Activated CD4-positive, alpha-beta T cell treated with anti-CD3 and anti-CD28 coated beads for 48 hours (primary cell): ENCODE results near the gene CHST8.

Source experiments
- DNase-seq: peaks from one replicate; pipeline ENCODE4 v3.0.0-alpha.2; 2020

Gene CHST8

GRCh38 chr19:33799476-33799875, 177.7 kb downstream of the CHST8 start:
- DNase-seq = no peak

- DNase-seq = no peak
Measured at GRCh38 chr19:33800012-33800680, 178.4 kb downstream of the CHST8 start.

DNA sequence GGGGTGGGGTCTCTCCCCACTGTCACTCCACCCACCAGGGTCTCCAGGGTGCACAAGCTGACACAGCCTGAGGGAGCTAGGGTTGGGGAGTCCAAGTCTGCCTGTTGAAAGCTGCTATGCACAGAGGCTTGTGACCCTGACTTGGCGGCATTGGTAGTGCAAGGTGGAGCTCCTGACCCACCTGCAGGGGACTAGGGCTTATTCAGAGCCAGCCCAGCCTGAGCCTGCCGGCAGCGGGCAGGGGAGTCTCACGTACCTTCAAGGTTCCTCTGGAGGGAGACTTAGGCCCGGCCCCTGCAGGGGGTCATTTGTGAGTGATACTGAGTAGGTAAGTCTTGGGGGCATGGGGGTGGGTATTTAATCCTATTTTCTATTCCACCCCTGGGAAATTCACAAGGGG, 179.7 kb downstream of the CHST8 start:
- no peak for DNase-seq

- no peak for DNase-seq
Measured at GRCh38 chr19:33802001-33802400, 180.2 kb downstream of the CHST8 start.

DNA sequence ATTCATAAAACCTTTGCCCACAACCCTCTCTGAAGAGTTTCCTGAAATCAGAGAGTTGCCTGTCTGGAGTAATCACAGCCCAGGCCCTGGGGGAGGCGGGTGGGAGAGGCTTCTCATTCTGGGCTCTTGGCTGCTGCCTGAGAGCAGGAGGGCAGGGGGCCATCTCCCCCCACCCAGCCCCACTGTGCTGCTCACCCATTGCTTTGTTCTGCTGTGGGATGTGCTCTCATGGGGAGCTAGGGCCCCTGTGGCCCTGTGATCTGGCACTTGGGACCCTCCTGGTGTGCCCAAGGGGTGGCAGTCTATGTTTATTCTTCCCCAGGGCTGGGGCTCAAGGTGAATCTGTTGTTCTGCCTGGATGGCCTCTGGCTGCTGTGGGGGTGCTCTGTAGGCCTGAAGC, 181.0 kb downstream of the CHST8 start:
- no peak for DNase-seq

DNA sequence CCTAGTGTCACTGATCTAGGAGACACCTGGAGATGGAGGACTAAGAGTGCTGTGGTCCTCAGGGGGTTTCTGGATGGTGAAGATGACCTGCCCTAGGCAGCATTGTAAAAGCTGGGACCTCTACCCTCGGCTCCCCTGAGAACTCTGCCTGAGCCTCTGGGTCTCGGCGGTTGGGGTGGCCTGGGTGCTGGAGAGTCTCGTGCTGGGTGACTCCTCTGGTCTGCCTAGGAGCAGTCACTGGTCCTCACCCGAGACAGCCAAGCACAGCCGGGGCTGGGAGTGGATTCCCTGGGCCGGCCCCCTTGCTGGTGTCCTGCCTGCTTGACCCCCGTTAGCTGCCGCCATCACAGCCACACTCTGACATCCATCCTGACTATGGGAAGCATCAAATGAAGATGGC, 181.6 kb downstream of the CHST8 start:
- no peak for DNase-seq

GRCh38 chr19:33804021-33804799, 182.5 kb downstream of the CHST8 start:
- no peak for DNase-seq

- DNase-seq = no peak
Measured at GRCh38 chr19:33805313-33805712, 183.6 kb downstream of the CHST8 start.

DNA sequence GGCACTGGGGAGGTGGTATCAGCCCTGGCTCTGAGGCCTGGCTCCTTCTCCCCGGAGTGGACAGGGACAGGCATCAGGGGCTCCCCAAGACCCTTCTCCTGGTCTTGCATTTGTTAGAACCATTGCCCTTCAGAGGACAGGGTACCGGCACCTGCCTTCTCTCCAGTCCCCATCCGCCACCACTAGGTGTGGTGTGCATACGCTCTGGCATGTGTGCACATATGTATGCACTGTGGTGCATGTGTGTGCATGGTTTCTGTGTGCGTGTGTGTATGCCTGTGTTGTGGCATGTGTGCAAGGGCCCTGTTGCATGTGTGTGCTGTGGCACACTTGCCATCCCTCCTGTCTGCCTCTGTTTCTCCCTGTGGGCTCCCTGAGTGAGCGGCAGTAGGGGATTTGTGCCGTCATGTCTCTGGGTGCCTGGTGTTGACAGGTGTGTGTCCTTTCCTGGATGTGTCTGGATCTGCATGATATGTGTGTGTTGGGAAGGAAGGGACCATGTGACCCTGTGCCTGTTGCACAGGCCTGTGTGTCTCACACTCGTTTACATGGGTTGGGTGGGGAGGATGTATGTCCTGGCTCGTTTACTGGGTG, 184.2 kb downstream of the CHST8 start:
- no peak for DNase-seq

DNA sequence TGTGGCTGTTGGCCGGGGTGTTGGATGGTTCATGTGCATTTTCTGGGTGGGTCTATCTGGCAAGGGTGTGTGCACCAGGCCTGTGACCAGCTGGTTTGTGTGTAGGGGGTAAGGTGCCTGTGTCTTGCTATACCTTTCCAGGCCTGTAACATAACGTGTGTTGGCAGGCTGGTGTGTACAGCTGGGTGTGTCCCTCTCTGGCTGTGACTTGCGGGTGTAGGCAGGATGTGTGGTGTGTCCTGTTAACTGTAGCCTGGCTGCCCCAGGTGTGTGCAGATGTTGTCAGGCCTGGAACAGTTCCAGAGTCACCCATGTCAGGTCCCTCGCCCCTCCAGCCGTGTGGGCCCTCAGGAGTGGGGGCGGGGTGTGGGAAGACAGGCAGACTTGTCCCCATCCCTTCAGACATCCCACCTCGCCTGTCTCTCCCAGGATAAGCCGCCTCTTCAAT, 184.7 kb downstream of the CHST8 start:
- DNase-seq = no peak

GRCh38 chr19:33808399-33808798, 186.6 kb downstream of the CHST8 start:
- DNase-seq = no peak

GRCh38 chr19:33809960-33810359, 188.2 kb downstream of the CHST8 start:
- DNase-seq = no peak

GRCh38 chr19:33810821-33811220, 189.1 kb downstream of the CHST8 start:
- DNase-seq = no peak

DNA sequence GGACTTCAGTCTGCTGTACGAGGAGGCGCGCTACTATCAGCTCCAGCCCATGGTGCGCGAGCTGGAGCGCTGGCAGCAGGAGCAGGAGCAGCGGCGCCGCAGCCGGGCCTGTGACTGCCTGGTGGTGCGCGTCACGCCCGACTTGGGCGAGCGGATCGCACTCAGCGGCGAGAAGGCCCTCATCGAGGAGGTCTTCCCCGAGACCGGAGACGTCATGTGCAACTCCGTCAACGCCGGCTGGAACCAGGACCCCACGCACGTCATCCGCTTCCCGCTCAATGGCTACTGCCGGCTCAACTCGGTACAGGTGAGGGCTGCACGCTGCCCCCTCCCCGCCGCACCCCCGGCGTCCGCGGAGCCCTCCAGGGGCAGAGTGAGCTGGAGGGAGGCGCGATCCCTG, 189.5 kb downstream of the CHST8 start:
- no peak for DNase-seq

- no peak for DNase-seq
Measured at GRCh38 chr19:33811736-33812387, 190.1 kb downstream of the CHST8 start.

DNA sequence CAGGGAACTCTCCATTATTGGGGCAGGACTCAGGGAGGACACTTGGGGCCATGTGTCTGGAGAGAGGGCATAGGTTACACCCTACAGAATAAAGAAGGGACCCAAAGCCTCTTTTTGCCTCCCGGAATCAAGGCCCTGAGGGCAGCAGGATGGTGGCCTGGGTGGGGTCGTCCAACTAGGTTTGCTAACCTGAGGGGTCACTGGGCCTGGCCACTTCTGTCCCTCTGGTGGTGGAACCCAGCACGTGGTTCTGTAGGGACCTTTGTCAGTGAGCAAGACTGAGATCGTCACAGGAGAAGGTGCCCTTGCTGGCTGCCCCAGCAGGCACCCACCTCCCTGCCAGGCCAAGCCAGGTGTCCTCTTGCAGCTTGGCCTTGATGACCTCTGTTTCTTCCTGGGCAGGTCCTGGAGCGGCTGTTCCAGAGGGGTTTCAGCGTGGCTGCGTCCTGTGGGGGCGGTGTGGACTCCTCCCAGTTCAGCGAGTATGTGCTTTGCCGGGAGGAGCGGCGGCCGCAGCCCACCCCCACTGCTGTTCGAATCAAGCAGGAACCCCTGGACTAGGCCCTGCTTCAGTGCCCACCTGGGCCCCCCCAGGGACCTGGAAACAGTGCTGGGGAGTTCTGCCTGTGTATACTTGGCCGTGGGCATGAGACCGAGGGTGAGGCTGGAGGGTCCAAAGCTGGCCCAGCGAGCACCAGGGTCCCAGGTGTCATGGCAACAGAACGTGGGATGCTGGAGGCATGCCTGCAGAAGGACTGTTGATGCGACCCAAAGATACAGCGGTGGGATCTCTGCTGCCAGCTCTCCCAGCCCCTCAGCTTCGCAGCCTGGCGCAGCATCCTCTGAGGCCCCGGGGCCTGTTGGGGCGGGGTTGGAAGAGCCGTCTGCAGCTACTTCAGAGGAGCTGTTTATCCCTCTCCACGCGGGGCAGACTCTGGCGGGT, 190.9 kb downstream of the CHST8 start:
- DNase-seq = no peak

- no peak for DNase-seq
Measured at GRCh38 chr19:33813391-33814101, 191.8 kb downstream of the CHST8 start.

GRCh38 chr19:33814181-33815165, 192.7 kb downstream of the CHST8 start:
- DNase-seq = no peak

GRCh38 chr19:33815380-33816340, 193.9 kb downstream of the CHST8 start:
- no peak for DNase-seq
